Raji (cell line): ENCODE results near the gene TMC3.

ENCODE experiments used
- POLR2A ChIP-seq: IDR thresholded peaks from 2 replicates; pipeline ENCODE4 v1.6.1; 2011; ENCODE audit warnings: low read depth, low read length, control low read depth; ENCODE audit not compliant: insufficient read depth

The TMC3 gene

DNA sequence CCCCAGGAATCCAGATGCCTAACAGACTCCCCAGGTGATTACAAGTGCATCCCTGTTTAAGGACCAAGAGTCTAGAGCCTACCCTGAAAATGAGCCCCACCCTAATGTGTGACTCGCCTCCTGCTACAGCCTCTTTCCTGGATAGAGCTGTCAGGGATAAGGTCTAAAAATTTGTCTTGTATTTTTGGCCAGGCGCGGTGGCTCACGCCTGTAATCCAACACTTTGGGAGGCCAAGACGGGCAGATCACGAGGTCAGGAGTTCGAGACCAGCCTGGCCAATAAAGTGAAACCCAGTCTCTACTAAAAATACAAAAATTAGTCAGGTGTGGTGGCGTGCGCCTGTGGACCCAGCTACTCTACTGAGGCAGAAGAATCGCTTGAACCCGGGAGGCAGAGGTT, 11.2 kb downstream of the TMC3 start:
- no peak for TF ChIP-seq POLR2A

DNA sequence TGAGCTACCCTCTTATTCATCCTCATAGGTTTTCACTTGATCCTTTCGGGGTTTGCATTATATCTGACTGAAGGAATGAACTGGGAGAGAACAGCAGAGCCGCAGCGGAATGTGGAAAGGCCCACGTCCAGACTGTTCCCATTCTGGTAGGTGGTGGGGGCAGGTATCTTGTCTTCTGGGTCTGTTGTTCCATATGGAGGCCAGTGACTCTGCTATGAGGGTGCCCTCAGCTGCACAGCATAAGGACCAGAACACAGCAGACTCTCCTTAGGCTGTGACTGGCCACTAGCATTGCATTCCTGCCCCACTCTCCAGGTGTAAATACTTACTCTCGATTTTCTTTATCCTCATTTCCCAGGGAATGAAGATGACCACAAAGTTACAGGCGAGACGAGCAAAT, 12.1 kb downstream of the TMC3 start:
- TF ChIP-seq POLR2A = no peak

DNA sequence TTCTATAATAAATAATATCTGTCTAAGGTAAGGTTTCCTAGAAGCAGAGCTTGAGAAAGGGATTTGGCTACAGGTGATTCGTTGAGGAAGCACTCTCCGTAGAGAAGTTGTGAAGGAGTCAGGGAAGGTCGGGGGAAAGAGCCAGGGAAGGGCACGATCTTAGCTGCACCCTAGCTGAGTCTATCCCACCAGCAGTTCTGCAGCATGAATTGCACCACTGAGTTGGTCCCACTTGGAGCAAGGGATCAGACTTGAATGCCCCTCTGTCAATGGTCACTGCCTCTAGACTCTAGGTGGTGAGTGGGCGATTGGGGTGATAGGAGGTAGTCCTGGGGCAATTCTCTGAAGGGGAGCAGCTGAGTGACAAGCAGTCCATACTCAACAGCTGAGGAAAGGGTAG, 13.5 kb downstream of the TMC3 start:
- TF ChIP-seq POLR2A = no peak

DNA sequence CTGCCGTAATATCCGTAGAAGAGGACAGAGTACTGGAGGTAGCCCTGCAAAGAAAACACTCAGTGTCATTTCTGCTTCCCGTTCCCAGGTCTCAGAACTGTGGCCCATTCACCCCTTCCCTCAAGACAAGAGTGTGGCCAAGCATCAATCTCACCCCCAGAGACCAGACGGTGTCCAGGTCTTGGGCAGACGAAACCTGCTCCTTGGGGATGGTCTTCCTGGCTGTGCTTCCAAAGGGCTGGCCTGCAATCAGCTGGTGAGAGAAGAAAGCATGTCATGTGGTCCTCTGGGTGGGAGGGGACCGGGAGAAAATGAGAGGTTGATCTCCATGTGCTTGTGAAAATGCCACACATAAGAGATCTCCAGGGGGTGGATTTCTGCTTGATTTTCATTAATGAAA, 15.8 kb downstream of the TMC3 start:
- no peak for TF ChIP-seq POLR2A

DNA sequence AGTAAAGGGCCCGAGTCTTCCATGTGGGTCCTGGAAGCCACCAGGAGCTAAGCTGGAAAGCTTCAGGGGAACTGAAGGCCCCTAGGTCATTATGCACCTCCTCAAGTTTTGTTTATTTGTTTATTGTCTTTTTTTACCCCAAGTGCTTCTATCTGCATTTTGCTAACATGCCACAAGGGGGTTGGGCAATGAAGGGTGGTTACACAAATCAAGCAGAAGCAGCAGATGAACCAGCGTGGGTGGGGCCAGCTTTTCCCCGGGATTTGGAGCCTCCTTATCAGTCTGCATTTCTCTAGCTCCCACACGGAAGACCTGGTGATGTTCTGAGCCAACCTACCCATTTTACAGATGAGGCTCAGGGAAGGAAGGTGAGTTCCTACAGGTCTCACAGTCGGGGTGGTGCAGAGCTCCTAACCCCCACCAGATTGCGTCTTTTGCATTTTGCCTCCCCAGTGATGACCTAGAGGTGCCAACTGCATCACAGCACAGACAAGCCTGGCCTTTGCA, 16.8 kb downstream of the TMC3 start:
- no peak for TF ChIP-seq POLR2A

DNA sequence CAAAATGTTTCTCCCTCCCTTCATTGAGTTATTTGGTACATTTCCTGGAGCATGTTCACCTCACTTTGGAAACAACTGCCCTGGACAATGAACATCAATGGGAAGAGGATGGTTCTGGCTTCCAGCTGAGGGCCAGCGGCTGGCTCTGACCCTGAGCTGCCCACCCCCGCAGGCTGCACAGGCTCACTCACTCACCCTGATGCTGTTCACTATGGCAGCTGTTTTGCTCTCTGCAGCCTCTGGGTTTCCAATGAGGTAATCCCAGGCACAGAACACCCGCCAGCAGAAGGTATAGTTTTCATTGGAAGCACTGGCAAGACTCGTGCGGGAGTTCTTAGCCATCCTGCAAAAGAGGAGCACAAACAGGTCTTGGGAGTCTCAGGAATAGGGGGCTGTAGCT, 17.8 kb downstream of the TMC3 start:
- no peak for TF ChIP-seq POLR2A

DNA sequence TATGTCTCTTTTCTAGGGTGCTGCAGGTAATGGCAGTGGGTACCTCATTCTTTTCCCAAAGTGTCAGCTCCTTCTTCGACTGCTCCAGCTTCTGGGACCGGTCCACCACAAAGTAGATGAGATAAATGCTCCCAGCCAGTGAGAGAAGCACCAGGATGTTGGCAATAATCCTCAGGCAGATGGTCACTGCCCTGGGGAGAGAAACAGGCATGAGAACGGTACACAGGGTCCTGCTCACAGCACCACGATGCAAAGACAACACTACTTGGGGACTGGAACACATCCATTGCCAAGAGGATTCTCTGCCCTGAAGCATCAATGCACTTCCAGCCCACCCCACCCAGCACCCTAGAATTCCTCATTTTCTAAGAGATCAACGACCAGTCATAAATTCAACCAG, 22.4 kb downstream of the TMC3 start:
- TF ChIP-seq POLR2A = no peak

DNA sequence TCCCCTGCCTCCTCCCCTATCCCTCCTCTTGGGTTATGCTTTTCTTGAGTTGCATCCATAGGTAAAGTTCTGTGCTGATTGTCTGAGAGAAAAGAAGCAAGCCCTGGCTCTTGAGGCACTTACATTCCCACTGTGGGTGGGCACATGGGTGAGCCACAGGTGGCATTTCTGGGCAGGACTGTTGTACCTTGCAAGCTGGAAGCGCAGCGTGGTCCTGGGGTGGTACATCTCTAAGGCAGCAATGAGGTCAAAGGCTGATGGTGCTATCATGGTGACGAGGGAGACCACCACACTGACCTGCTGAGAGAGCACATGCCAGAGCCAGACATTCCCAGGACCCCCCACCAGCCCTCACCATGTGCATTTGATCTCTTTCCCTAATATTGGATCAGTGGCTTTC, 24.7 kb downstream of the TMC3 start:
- no peak for TF ChIP-seq POLR2A

DNA sequence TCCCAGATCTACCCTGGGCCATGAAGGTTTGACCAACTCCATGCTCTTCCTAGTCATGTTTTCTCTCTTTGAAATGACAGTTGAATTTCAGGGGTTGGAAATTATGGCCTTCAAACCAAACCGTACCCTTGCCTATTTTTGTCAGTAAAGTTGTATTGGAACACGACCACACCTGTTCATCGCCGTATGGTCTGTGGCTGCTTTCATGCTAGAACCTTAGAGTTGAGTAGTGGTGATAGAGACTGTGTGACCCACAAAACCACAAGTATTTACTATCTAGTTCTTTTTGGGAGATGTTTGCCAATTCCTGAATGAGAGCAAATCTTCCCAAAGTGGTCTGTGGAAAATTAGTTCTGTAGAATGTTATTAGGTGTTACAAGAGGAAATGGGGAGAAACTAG, 26.1 kb downstream of the TMC3 start:
- TF ChIP-seq POLR2A = no peak

DNA sequence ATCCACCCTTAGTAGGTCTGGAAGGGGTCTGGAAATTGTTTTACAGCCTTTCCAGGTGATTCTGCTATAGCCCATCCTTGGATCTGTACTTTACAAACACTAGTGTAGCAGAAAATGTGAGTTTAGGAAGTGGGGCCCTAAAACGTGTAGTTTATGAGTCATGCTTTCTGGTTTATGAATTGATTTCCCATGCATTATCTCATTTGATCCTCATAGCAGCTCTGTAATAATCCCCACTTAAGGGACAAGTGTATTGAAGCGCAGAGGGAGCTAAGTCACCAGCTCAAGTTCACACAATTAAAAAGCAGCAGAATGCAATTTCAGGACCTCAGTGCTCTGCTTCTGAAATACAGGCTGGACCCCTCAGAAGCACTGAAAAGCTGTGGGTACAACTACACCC, 27.4 kb downstream of the TMC3 start:
- no peak for TF ChIP-seq POLR2A

DNA sequence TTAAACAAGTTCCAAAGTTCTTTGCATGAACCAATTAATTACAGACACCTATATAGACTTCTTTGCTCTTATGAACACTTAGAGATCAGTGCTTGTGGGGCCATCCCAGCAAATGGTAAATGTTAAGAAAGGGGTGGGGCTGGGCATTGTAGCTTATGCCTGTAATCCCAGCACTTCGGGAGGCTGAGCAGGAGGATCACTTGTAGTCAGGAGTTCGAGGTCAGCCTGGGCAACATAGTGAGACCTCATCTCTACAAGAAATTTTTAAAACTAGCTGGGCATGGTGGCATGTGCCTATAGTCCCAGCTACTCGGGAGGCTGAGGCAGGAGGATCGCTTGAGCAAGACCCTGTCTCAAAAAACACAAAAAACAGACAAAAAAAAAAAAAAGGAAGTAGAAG, 30.6 kb downstream of the TMC3 start:
- no peak for TF ChIP-seq POLR2A

DNA sequence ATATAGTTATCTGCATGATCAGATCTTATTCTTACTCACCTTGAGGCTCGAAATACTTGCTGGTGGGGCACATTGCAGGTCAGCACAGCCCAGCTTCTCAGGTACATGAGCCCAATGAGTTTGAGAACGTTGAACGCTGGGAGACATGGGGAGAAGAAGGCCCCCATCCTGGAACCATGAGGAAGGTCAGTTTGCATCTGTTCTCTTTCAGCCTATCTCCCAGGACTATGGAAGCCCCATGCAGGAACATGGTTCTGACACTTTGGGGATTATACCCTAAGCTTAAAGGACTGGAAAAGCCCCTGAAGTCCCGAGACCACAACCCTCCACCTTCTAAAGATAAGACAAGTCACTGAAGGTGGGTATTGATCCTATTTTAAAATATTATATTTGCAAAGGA, 32.7 kb downstream of the TMC3 start:
- no peak for TF ChIP-seq POLR2A

DNA sequence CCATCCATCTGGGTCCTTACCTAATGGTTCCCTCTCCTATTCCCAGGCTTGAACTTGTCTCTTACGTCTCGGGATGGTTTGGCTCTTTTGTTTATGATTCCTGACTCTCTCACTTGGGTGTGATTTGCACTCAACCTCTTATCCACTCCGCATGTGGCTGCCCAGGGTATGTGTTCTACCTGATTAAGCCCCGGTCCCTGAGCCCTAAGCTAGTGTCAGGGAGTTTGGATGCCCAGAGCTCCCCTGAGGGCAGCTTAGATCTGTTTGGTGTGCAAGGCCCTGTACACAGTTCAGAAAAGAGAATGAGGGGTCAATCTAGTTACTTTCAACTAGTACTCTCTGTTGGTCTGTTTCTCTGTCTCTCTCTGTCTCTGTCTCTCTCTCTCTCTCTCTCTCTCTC, 34.2 kb downstream of the TMC3 start:
- no peak for TF ChIP-seq POLR2A

DNA sequence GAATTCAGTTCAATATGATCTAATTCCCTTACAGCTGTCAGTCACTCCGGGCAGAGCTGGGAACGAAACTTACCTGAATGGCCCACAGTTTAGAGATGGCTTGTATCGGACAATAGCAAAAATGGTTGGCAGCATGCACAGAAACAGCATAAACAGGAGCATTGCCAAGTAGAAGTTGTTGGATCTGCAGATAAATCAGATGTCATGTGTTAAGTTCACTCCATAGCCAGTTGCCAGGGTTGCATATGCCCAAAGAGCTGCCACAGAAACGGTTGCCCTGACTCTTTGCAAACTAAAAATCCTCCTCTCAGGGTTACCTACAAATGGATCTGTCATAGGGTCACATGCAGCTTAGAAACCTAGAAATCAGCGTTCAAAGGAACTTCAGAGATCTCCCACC, 34.7 kb downstream of the TMC3 start:
- no peak for TF ChIP-seq POLR2A

DNA sequence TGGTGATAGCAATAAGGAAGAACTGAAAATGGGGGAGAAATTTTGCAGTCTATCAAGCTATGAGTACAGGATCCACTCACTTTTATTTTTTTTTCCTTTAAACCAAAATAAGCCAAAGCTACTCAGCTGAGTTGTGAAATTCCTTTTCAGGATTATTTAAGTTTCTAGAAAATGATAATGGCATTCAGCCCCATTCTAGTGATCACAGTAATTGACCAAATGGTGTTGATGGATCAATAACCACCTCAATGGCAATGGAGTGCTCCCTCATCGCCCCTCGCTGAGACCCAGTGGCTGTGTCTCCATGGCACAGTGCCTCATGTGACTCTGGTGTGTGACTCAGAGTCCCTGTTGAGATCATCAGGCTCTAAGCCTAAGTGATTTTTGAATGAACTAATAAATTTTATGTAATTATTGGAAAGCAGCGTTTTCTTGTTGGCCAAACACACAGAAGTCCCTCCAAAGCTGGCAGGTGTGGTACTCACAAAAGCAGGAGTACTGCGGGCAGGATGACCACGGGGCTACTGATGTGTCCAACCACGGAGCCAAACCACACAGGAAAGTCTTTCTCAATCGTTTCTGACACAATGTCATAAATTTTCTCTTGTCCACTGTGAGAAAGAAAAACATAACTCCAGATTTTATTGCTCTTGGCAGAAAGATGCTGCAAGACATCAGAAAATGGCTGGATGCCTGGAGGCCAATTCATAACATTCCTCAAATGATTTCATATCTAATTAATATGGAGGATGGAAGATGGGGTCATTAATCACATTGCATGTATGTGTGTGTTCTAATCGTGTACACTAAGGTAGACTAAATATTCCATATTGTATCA, 35.6 kb downstream of the TMC3 start:
- TF ChIP-seq POLR2A = no peak

DNA sequence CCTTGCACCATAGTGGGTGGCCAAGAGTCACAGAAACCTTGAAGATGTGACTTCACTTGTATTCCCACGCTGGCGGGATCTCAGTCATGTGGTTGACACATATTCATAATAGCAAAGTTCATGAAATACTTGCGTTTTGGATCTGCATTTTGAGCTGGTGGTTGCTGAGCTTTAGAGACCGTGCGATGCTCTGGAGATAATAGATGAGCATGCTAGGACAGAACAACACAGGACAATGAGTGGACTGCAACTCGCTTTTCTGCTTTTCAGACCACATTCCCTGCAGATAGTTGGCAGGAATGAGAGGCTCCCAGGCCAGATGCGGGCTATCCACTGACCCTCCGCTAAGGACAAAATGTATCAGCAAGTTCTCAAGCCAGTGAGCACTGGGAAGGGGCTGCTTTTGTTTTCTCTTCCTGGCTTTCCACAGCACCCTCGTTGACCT, 36.3 kb downstream of the TMC3 start:
- no peak for TF ChIP-seq POLR2A

DNA sequence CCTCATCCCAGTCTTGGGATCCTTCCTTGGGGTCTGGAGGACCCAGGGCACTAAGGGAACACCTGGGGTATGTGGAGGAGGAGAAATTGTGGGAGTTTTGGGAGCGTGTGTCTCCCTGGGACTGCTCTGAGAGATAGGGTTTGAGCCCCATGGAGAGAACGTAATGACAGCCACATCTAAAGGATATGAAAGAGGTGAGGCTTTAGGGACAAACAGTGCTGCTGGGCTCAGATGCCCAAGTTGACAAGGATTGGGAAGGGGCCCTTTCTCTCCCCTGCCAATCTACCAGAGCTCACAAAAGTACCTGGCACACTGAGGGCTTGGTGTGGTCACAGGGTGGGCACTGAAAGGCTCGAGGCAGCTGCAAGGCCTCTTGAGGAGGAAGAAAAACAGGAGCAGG, 36.8 kb downstream of the TMC3 start:
- TF ChIP-seq POLR2A = no peak

DNA sequence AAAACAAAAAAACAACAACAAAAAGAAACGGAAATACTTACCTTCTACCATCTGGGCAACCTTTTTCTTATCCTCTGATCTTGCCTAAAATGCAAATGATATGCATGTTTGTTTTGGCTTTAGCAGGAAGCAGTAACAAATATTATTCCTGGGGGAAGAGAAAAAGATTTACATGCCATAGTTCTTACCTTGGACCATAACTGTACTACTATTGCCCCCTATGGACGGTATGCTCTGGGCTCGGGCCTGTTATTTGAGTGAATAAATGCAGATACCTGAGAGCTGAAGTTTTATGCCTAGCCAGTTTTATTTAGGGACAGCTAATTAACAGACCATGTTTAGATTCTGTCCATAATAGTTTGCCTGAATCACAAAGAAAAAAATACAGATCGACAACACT, 37.4 kb downstream of the TMC3 start:
- no peak for TF ChIP-seq POLR2A

DNA sequence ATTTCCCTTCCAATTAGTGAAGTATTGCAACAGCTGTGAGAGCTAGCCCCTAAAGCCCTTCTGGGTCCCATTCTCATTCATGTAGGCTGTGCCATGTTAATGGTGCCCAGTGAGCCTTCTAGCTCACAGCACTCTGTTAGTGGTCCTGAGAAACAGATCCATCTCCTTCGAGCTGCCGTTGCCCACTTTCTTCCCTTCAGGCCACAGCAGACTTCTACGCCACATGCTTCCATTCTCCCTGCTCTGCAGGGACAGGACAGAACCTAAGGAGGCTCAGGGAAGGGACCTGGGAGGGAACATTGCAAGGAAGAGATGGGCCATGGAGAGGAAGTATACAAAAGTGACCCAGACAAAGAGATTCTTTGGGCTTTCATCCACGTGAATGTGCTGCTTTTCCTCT, 38.4 kb downstream of the TMC3 start:
- TF ChIP-seq POLR2A = no peak
